HG02885 (cell line): ENCODE results near the gene PABPN1.
A peak's percentile ranks its signal among the peaks of the same experiment; 100 is the strongest.
"Not testable (repeated sequence)": the region's sequence is repeated elsewhere in the genome, so short reads cannot be mapped to it uniquely, and the experiment has no call there.

Experiments
- ATAC-seq: cut with Tn5 transposase; IDR thresholded peaks from one replicate; pipeline ENCODE4 v1.9.1; 2021; ENCODE audit warnings: mild to moderate bottlenecking; ENCODE audit not compliant: unreplicated experiment, poor library complexity

PABPN1 gene, protein sequence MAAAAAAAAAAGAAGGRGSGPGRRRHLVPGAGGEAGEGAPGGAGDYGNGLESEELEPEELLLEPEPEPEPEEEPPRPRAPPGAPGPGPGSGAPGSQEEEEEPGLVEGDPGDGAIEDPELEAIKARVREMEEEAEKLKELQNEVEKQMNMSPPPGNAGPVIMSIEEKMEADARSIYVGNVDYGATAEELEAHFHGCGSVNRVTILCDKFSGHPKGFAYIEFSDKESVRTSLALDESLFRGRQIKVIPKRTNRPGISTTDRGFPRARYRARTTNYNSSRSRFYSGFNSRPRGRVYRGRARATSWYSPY

GRCh38 chr14:23320584-23321571, at the start of gene PABPN1:
Gene PABPN1, plus strand, starts transcription at chr14:23321457. Its CDS starts 13 bp downstream, at chr14:23321470.
- ATAC-seq = peak; percentile 88

DNA sequence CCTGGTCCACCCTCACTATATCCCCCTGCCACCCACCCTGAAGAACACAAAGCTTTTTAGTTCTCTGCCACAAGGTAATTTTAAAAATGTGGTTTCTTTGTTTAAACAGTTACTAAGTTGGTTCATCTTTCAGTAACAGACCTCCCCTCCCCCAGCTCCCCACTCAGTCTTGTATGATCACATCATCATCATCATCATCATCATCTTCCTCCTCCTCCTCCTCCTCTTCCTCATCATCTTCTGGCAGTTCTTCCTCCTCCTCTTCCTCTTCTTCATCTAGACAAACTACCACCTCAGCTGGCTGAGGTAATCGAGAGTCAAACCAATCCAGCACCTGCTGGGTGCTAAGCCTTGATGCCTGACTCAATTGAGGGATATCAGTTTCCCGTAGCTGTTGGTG, 45.8 kb upstream of the PABPN1 start:
- ATAC-seq = no peak

GRCh38 chr14:23277189-23277588, 44.1 kb upstream of the PABPN1 start:
- no peak for ATAC-seq

- ATAC-seq = not testable (repeated sequence)
These were observed 43.3 kb upstream of the PABPN1 start for GRCh38 chr14:23277928-23278327.

- ATAC-seq = no peak
These were observed 40.0 kb upstream of the PABPN1 start for GRCh38 chr14:23281247-23281646.

DNA sequence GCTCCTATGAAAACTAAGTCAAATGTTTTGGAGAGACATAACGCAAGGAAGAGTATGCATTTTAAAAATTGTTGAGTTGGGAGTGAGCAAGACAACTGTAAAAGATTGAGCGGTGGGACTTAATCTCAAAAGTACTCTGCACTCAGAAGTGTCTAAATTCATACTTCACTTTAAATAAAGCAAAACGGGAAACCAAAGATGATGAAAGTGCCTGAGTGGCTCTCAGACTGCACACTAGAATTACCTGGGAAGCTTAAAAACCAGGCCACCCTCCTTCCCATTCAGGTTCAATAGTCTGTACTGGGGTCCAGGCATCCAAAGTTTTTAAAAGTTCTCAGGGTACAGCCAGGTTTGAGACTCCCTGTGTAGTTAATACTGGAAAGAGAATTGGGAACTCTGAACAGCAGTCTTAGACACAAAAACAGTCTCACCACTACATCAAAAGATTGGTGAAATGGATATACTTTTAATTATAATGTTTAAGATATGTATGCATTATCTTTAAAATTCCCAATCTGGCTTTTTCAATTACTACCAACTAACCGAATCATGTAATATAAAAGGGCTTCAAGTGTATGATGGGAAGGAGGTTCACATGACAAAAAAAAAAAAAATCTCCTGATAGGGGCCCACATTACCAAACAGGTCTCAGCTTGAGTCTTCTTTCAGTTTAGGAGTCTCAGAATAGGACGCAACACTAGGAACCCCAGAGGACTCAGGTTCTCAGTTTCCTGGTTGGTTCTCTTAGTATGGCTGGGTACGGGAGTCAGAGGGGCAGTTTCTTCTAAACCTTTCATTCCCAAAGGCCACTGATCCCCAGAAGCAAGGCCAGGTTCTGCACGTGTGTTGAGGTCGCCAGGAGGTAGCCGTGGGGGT, 36.4 kb upstream of the PABPN1 start:
- ATAC-seq = no peak

DNA sequence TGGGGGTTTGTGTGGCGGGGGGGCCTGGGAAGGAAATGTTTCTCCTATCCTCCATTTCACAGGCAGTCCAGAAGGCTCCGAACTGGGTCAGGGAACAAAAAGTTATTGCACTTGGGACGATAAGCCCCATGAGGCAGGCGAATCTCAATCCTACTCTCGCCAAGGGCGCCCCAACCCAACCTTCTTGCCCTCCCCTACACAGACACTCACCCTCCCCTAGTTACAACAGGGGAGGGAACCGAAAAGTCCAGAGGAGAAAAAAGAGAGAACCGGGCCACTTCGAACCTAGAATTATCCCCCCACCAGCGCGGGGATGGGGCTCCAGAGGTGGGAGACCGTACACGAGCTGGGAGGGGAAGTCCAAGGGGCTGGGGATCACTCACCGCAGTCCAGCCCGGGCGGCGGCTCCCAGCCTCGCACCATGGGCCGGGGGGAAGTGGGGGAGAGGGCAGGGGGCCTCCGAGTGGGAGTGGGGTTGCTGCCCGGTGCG, 35.7 kb upstream of the PABPN1 start:
- ATAC-seq = peak; percentile 26

- peak; percentile 96 for ATAC-seq
These were observed 35.0 kb upstream of the PABPN1 start, which contains the start of gene HOMEZ for GRCh38 chr14:23286020-23286901. Gene HOMEZ, minus strand, starts transcription at chr14:23286132. Its CDS starts 180 bp downstream, at chr14:23285952.

DNA sequence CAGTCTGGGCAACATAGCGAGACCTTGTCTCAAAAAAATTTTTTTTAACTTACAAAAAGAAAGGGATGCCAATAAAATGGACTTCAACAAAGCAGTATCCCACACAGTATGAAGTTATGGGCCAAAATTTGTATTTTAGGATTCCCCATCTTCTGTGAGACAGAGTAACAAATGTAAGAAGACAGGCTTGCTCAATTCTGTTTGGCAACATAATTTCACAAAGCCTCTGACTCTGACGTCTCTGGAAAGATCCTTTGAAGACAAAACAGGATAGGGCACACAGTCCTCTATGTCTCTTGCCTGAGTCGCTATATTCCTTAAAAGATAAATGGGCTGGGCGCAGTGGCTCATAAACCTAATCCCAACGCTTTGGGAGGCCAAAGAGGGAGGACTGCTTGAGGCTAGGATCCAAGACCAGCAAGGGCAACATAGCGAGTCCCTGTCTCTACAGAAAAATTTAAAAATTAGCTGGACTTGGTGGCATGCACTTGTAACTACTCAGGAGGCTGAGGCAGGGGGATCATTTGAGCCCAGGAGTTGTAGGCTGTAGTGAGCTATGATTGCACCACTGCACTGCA, 34.3 kb upstream of the PABPN1 start:
- ATAC-seq = no peak

DNA sequence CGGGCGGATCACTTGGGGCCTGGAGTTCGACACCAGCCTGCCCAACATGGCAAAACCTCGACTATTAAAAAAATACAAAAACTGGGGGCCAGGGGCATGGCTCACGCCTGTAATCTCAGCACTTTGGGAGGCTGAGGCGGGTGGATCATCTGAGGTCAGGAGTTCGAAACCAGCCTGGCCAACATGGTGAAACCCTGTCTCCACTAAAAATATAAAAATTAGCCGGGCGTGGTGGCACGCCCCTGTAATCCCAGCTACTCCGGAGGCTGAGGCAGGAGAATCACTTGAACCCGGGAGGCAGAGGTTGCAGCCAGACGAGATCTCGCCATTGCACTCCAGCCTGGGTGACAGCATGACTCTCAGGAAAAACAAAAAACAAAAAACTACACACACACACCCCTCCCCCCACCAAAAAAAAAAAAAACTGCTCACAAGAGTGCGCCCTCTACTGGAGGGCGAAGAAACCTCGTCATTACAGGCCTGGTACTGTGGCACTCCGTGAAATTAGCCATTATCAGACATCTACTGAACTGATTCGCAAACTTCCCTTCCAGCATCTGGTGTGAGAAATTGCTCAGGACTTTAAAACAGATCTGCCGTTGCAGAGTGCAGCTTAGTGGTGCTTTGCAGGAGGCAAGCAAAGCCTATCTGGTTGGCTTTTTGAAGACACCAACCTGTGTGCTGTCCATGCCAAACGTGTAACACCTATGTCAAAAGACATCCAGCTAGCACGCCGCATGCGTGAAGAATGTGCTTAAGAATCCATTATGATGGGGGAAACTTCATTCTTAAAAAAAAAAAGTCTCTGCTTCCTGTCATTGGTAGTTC, 26.3 kb upstream of the PABPN1 start:
- peak; percentile 44 for ATAC-seq

- no peak for ATAC-seq
These were observed 25.1 kb upstream of the PABPN1 start for GRCh38 chr14:23296012-23296777.

DNA sequence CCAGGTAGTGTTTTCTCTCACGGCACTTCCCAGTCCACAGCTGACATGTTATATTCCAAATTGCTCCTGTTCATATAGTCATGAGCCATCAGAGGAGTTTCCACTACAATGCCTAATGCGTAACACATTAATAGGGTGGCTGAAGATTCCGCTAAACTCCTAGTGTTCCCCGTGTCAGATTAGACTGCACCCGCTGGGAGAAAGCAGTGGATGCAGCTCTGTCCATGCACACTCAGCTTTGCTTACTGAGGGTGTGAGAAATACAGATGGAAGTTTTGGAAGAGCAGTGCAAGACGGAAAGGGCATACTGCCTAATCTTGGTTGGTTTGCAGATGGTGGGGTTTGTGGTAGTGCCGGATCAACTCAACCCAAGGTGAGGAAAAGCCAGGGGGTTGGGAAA, 24.2 kb upstream of the PABPN1 start:
- ATAC-seq = no peak

DNA sequence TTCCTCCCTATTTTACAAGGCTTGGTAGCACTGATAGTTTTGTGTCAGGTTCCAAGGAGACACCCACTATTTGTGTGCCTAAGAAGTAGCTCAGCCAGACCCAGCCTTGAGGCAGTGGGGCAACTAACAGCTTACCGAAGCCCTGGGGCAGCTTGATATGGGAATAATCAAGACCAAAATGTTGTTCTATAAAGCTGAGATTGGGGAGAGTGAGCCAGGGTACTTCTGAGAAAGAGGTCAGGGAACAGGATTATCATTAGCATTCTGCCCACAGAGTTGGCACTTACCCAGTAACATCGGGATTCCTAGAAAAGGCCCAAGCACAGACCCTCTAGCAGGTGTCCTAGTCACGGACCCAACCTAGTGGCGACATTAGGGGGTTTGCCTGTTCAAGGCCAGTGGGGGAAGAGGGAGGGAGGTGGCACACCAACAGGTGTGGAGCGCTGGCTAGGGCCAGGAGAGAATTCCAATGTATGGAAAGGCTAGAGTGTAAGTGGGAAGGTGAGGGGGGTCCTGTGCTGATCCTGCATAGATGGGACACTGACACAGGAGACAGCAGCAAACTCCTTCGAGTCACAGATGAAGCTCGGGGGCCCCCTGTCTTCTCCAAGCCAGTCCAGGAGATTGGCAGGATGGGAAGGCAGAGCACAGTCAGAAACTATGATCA, 23.5 kb upstream of the PABPN1 start:
- ATAC-seq = no peak

DNA sequence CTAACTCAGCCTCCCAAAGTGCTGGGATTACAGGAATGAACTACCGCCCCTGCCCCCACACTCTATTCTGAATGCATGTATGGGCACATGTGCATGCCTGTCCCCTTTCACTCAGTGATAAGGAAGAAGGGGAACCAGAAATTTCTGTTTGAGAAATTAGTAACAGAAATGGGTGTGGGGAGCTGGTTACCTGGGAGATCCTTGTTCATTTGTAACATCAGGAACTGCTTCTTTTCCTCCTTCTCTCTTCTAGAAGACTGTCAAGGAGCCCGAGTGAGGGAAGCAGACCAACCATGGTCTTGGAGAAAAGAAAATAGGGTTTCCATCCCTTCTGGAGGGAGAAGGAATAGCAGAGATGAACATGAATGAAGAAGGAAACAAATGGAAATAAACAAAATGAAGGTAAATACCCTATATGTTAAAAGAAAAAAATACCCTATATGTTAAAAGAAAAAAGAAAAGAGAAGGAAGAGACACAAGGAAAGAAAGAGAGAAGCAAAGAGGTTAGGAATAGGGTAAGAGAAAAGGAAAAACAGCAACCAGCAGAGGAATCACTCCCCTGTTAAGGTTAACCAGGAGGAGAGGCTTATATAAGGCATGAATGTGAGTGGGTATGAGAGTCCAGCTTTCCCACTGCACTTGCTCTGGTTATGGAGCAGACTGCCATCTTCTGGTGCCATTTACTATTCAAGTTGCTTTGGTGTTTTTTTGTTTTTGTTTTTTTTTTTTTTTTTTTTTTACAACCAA, 21.9 kb upstream of the PABPN1 start:
- ATAC-seq = no peak

GRCh38 chr14:23299986-23300686, 21.1 kb upstream of the PABPN1 start:
- ATAC-seq = no peak
